ENCODE measurements around the gene MMP7.

DNA sequence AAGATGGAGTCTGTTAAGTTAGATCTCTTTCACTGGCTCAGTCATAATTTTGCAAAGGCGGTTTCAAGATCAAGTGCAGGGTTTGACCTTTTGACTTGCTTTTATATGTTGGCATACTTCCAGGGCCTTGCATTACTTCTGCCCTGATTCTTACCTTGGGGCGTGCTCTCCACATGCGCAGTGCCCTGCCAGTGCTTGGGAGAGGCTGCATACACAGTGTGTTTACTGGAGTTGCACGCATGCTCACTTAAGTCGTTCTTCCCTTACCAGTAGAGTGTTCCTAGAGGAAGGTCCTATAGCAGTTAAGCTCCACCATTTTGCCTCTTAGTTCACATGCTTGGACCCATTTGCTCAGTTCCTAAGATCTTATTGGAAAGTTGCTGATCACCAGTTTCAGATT, 57.0 kb downstream of the MMP7 start:
- TF ChIP-seq, protein P1, sequence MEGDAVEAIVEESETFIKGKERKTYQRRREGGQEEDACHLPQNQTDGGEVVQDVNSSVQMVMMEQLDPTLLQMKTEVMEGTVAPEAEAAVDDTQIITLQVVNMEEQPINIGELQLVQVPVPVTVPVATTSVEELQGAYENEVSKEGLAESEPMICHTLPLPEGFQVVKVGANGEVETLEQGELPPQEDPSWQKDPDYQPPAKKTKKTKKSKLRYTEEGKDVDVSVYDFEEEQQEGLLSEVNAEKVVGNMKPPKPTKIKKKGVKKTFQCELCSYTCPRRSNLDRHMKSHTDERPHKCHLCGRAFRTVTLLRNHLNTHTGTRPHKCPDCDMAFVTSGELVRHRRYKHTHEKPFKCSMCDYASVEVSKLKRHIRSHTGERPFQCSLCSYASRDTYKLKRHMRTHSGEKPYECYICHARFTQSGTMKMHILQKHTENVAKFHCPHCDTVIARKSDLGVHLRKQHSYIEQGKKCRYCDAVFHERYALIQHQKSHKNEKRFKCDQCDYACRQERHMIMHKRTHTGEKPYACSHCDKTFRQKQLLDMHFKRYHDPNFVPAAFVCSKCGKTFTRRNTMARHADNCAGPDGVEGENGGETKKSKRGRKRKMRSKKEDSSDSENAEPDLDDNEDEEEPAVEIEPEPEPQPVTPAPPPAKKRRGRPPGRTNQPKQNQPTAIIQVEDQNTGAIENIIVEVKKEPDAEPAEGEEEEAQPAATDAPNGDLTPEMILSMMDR (IDR thresholded peaks at IDR 0.05) = no peak
- TF ChIP-seq POLR2A (IDR thresholded peaks at IDR 0.05) = no peak

Data from Peyer's patch (tissue), 4 donors.